Gastroesophageal sphincter (tissue), 3 donors: ENCODE data around the gene LRP1-AS.

ENCODE experiments used
- POLR2AphosphoS5 ChIP-seq: sonication (generic); formaldehyde crosslinking; IDR thresholded peaks from one replicate; pipeline ENCODE4 v1.6.1; 2017; ENCODE audit warnings: antibody characterized with exemption
- TF ChIP-seq, protein P1 (sequence below), 4 experiments: fragments of 200-600 bp in 2 of 4; fragments of 450-650 bp in 2 of 4; sonication (generic) in 1 of 4; IDR thresholded peaks; one replicate each; pipeline ENCODE4 v1.5.1; 2017 to 2019; ENCODE audit warnings: antibody characterized with exemption in 4 of 4, mild to moderate bottlenecking in 2 of 4, moderate library complexity in 2 of 4

DNA sequence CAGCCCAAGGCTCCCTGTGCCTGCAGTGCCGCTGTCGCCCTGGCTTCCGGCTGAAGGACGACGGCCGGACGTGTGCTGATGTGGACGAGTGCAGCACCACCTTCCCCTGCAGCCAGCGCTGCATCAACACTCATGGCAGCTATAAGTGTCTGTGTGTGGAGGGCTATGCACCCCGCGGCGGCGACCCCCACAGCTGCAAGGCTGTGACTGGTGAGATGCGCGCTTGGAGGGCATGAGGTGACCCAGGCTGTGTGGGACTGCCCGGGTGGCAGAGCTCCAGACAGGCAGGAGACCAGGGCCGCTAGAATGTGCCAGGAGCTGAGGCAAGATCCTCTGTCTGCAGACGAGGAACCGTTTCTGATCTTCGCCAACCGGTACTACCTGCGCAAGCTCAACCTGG lies 49.5 kb upstream of the LRP1-AS start:
- TF ChIP-seq, protein P1, sequence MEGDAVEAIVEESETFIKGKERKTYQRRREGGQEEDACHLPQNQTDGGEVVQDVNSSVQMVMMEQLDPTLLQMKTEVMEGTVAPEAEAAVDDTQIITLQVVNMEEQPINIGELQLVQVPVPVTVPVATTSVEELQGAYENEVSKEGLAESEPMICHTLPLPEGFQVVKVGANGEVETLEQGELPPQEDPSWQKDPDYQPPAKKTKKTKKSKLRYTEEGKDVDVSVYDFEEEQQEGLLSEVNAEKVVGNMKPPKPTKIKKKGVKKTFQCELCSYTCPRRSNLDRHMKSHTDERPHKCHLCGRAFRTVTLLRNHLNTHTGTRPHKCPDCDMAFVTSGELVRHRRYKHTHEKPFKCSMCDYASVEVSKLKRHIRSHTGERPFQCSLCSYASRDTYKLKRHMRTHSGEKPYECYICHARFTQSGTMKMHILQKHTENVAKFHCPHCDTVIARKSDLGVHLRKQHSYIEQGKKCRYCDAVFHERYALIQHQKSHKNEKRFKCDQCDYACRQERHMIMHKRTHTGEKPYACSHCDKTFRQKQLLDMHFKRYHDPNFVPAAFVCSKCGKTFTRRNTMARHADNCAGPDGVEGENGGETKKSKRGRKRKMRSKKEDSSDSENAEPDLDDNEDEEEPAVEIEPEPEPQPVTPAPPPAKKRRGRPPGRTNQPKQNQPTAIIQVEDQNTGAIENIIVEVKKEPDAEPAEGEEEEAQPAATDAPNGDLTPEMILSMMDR (IDR thresholded peaks at IDR 0.05): no peak
- no peak for TF ChIP-seq POLR2AphosphoS5
